ENCODE data around the gene ACSF2.
A peak's percentile ranks its signal among the peaks of the same experiment; 100 is the strongest.

Gene ACSF2

GRCh38 chr17:50477976-50478375, 52.0 kb downstream of the ACSF2 start:
- DNase-seq (ENCODE audit: low read depth, low spot score), result no peak

- DNase-seq (ENCODE audit: low read depth, low spot score), result no peak
Measured at GRCh38 chr17:50478391-50479381, 52.7 kb downstream of the ACSF2 start, which contains the start of gene RSAD1. TSS of gene RSAD1 (plus strand) at chr17:50478860. CDS start at chr17:50478885, 25 bp downstream.

- no peak for DNase-seq (ENCODE audit: low read depth, low spot score)
Measured at GRCh38 chr17:50479522-50480141, 53.6 kb downstream of the ACSF2 start.

GRCh38 chr17:50480142-50480764, 54.2 kb downstream of the ACSF2 start:
- DNase-seq (ENCODE audit: low read depth, low spot score), result no peak

GRCh38 chr17:50480854-50481490, 55.0 kb downstream of the ACSF2 start:
- no peak for DNase-seq (ENCODE audit: low read depth, low spot score)

GRCh38 chr17:50481648-50482047, 55.6 kb downstream of the ACSF2 start:
- no peak for DNase-seq (ENCODE audit: low read depth, low spot score)

- no peak for DNase-seq (ENCODE audit: low read depth, low spot score)
Measured at GRCh38 chr17:50482110-50482509, 56.1 kb downstream of the ACSF2 start.

GRCh38 chr17:50482516-50482915, 56.5 kb downstream of the ACSF2 start:
- DNase-seq (ENCODE audit: low read depth, low spot score), result peak; percentile 47

- no peak for DNase-seq (ENCODE audit: low read depth, low spot score)
Measured at GRCh38 chr17:50483266-50483665, 57.2 kb downstream of the ACSF2 start.

GRCh38 chr17:50484386-50485155, 58.6 kb downstream of the ACSF2 start:
- no peak for DNase-seq (ENCODE audit: low read depth, low spot score)

- DNase-seq (ENCODE audit: low read depth, low spot score), result no peak
Measured at GRCh38 chr17:50487213-50488096, 61.4 kb downstream of the ACSF2 start.

- no peak for DNase-seq (ENCODE audit: low read depth, low spot score)
Measured at GRCh38 chr17:50488880-50489279, 62.9 kb downstream of the ACSF2 start.

- no peak for DNase-seq (ENCODE audit: low read depth, low spot score)
Measured at GRCh38 chr17:50491505-50491904, 65.5 kb downstream of the ACSF2 start.

GRCh38 chr17:50492214-50492613, 66.2 kb downstream of the ACSF2 start:
- DNase-seq (ENCODE audit: low read depth, low spot score), result no peak

GRCh38 chr17:50493744-50494143, 67.7 kb downstream of the ACSF2 start:
- no peak for DNase-seq (ENCODE audit: low read depth, low spot score)

- DNase-seq (ENCODE audit: low read depth, low spot score), result no peak
Measured at GRCh38 chr17:50495217-50495823, 69.3 kb downstream of the ACSF2 start.

GRCh38 chr17:50495918-50496317, 69.9 kb downstream of the ACSF2 start:
- DNase-seq (ENCODE audit: low read depth, low spot score), result no peak

GRCh38 chr17:50498021-50498874, 72.2 kb downstream of the ACSF2 start:
- no peak for DNase-seq (ENCODE audit: low read depth, low spot score)

GRCh38 chr17:50499270-50499669, 73.3 kb downstream of the ACSF2 start:
- DNase-seq (ENCODE audit: low read depth, low spot score), result no peak

Measured in brain pericyte (primary cell).